Epithelial cell of esophagus (primary cell): ENCODE data around the gene TUBA1B.
"Not testable (repeated sequence)": the region's sequence is repeated elsewhere in the genome, so short reads cannot be mapped to it uniquely, and the experiment has no call there.

Experiments used
- DNase-seq: peaks from one replicate; pipeline ENCODE4 v3.0.0; 2010; ENCODE audit warnings: low read depth
- H3K4me3 ChIP-seq: 2 replicates; pipeline ENCODE4 v1.5.1; 2011; ENCODE audit warnings: mild to moderate bottlenecking, low read length, control low read depth
- TF ChIP-seq, protein P1 (sequence below): IDR thresholded peaks from 2 replicates; pipeline ENCODE4 v1.5.1; 2011; ENCODE audit warnings: low read depth, mild to moderate bottlenecking, low read length, control low read depth, inconsistent platforms; ENCODE audit not compliant: insufficient read depth; ENCODE audit errors: missing control alignments

The TUBA1B gene

DNA sequence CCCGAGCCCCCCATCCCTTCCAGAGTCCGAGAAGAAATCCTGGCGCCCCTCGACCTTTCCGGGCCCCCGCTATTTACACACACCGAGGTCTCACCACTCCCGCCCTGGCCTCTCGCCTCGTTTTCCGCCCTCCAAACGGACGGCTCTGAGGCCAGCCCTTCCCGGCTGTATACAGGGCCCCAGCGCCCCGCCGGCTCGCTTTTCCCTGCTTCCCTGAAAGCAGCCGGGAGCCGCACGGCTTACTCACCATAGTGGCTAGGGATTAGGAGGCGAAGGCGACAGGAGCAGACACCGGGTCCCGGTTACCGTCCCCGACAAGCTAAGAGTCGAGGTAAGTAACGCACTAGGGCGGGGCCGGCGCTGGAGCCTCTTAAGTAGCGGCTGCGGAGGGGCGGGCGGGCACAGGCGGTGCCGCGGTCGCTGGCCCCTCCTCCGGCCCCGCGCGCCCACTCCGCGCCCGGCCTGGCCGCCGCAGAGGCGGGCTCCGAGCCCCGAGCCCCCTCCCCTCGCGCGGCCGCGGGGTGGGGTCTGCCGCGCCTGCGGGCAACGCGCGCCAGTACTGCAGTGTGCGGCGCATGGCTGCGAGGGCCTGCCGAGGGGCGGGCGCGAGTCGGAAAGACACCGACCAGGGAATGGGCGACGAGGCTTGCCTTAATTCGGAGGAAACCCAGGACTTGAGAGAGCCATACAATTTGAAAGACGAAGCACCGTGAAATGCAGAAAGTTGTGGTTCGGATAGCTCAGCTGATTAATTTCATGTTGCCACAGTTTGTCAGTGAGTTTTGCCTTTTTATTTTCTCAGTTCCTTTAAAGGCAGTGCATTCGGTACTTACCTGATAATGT, at the start of gene TUBA1B:
TUBA1B (minus strand) TSS at position 345 of the 843 bp plus-strand sequence; CDS start at position 250, 95 bp downstream.
- peak within 1 kb of the TSS; percentile 97 for H3K4me3 ChIP-seq
- peak; percentile 89 for DNase-seq
- TF ChIP-seq, protein P1, sequence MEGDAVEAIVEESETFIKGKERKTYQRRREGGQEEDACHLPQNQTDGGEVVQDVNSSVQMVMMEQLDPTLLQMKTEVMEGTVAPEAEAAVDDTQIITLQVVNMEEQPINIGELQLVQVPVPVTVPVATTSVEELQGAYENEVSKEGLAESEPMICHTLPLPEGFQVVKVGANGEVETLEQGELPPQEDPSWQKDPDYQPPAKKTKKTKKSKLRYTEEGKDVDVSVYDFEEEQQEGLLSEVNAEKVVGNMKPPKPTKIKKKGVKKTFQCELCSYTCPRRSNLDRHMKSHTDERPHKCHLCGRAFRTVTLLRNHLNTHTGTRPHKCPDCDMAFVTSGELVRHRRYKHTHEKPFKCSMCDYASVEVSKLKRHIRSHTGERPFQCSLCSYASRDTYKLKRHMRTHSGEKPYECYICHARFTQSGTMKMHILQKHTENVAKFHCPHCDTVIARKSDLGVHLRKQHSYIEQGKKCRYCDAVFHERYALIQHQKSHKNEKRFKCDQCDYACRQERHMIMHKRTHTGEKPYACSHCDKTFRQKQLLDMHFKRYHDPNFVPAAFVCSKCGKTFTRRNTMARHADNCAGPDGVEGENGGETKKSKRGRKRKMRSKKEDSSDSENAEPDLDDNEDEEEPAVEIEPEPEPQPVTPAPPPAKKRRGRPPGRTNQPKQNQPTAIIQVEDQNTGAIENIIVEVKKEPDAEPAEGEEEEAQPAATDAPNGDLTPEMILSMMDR: no peak

DNA sequence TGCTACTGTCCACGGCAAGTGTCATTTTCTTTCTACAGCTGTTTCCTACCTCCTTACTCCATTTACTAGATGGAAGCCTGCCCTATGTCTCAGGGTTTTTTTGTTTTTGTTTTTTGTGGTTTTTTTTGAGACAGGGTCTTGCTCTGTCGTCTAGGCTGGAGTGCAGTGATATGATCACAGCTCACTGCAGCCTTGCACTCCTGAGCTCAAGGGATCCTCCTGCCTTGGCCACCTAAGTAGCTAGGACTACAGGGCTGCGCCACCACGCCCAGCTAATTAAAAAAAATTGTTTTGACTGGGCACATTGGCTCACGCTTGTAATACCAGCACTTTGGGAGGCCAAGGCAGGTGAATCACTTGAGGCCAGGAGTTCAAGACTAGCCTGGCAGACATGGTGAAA, 43.0 kb upstream of the TUBA1B start:
- TF ChIP-seq, protein P1: no peak
- no peak overlapping the region for H3K4me3 ChIP-seq
- DNase-seq: no peak

DNA sequence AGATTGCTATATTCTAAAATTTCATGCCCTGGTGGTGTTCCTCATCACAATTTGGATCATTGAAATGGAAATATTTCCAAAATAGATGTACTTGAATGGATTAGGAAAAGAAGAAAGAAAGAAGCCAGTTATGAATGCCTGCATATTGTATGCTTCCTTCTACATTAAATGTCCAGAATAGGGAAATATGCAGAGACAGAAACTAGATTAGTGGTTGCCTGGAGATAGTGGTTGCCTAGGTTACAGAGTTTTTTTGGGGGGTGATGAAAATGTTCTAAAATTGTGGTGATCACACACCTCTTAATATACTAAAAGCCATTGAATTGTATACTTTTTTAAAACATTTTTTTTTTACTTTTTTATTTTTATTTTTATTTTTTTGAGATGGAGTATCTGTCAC, 39.7 kb upstream of the TUBA1B start:
- no peak overlapping the region for H3K4me3 ChIP-seq
- TF ChIP-seq, protein P1: no peak
- DNase-seq: no peak

DNA sequence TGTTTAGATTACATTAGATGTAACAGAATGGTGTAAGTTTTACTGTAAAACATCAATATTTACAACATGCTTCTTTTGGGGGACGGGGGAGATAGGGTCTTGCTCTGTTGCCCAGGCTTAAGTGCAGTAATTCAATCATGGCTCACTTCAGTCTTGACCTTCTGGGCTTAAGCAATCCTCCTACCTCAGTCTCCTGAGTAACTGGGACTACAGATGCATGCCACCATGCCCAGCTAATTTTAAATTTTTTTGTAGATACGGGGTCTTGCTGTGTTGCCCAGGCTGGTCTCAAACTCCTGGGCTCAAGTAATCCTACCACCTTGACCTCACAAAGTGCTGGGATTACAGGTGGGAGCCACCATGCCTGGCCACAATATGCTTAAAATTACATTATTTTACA, 33.9 kb upstream of the TUBA1B start:
- no peak overlapping the region for H3K4me3 ChIP-seq
- no peak for DNase-seq
- TF ChIP-seq, protein P1: no peak

DNA sequence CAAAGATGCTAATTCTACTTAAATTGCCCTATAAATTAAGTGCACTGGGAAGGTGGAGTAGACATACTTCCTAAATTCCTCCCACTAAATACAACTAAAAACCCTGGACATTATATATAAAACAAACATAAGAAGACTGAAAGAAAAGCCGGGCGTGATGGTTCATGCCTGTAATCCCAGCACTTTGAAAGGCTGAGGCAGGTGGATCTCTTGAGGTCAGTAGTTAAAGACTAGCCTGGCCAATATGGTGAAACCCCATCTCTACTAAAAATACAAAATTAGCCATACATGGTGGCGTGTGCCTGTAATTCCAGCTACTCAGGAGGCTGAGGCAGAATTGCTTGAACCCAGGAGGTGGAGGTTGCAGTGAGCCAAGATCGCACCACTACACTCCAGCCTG, 30.7 kb upstream of the TUBA1B start:
- not testable (repeated sequence) for DNase-seq, H3K4me3 ChIP-seq

DNA sequence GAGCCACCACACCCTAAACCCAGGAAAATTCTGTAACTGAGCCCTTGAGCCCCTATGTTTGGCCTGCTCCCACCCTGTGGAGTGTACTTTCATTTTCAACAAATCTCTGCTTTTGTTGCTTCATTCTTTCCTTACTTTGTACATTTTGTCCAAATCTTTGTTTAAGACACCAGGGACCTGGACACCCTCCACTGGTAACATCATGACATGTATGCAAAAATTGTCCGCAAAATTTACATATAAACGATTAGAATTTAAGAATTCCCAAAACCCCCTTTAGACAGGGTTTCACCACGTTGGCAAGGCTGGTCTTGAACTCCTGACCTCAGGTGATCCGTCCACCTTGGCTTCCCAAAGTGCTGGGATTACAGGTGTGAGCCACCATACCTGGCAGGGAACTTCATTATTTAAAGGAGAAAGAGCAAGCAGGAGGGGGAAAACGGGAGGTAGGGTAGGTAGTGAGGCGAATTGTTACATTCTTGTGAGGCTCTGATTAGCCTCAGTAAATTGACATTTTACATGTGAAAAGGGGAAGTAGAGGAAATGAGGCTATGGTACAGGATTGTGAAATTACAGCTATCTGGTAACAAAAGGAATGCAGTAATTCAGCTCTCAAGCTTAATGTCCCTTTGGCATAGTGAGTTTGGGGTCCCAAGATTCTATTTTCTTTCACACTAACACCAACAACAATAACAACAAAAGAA, 30.0 kb upstream of the TUBA1B start:
- TF ChIP-seq, protein P1: no peak
- DNase-seq: no peak
- no peak overlapping the region for H3K4me3 ChIP-seq

DNA sequence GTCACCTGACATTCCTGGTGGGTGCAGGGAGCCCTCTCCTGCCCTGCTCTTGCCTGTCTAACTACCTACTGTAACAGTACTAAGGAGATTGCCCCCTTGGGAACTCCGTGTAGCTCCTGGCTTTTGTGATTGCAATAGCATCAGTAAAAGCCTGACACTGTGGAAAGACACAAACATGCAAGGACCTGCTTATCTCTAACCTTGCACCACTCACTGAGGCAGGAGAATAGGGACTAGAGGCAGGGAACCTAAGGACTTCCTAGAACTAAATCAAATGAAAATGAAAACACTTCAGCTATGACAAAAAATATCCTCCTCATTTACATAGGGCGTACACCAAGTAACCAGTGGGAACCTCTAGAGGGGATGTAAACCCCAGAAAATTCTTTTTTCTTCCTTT, 29.2 kb upstream of the TUBA1B start:
- no peak overlapping the region for H3K4me3 ChIP-seq
- TF ChIP-seq, protein P1: no peak
- peak; percentile 8 for DNase-seq
